ENCODE measurements around the gene CPEB4.
A peak's percentile ranks its signal among the peaks of the same experiment; 100 is the strongest.

CPEB4 gene

DNA sequence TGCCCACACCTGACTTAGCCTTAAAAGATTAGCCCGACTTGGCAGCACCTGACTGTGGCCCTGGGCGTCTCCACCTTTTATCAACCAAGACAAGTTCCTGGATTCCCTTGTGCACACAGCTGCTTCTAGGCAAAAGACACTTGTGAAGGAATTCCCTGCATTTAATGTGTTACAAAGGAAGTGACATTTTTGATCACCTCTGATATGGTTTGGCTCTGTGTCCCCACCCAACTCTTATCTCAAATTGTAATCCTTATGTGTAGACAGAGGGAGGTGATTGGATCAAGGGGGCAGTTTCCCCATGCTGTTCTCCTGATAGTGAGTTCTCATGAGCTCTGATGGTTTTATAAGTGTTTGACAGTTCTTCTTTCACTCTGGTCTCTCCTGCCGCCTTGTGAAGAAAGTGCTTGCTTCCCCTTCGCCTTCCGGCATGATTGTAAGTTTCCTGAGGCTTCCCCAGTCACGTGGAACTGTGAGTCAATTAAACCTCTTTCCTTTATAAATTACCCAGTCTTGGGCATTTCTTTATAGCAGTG, 2.6 kb upstream of the CPEB4 start:
- no peak for DNase-seq

DNA sequence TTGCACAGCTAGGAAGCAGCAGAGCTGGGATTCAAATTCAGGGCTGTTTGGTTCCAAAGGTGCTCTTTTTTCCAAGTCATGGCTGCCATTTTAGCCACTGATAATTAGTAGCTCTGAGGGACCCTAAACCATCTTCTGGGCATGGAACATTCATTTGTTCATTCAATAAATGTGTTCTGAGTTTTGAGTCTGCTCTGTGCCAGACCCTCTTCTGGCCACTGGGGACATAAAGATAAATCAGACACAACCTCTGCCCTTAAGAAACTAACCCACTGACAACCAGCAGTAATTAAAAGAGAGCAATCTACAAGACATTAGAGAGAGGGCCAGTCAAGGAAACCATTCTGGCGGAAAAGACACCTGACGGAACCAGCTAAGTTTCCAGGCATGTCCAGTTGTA, 2.0 kb upstream of the CPEB4 start:
- no peak for DNase-seq

DNA sequence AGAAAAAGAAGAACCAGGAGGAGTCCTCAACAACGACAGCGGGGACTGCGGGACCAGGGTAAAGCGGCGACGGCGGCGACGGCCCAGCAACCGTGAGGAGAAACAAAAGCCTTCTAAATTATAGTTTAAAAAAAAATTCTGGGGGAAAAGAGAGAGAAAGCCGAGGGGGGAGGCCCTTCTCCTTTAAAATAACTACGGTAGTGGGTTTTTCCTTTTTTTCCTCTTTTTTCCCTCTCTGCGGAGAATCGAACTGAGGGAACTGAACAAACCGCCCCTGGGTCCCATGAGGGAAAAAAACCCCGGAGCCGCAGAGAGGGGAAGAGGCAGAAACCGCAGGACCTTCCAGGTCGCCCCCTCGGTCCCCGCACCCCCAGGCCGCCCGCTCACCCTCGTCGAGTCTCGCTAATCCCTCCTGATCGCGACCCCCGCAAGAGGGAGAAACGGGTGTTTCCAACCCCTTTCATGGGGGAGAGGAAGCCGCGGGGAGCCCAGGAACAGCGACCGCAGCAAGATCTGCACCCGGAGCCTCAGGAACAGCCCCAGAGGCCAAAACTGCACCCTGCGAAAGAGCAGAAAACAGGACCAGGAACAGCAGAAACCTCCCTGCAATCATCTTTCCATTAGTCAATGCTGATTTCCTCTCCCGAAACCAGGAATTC, 453 bp downstream of the CPEB4 start:
- DNase-seq, result peak; percentile 41

DNA sequence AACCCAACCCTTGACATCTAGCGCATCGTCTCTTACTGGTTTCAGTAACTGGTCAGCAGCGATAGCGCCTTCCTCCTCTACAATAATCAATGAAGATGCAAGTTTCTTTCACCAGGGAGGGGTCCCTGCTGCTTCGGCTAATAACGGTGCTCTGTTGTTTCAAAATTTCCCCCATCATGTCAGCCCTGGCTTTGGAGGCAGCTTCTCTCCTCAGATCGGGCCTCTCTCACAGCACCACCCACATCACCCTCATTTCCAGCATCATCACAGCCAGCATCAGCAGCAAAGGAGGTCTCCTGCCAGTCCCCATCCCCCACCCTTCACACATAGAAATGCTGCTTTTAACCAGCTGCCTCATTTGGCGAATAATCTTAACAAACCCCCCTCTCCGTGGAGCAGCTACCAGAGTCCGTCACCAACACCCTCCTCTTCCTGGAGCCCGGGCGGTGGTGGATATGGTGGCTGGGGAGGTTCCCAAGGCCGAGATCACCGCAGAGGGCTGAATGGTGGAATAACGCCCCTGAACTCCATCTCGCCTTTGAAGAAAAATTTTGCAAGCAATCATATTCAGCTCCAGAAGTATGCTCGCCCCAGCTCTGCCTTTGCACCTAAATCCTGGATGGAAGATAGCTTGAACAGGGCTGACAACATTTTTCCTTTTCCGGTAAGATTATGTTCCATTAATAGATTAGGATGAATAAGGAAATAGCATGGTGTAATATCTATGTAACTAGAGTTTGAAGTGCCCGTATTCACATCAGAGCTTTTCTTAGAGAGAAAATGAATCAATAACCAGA, 2.2 kb downstream of the CPEB4 start:
- no peak for DNase-seq

DNA sequence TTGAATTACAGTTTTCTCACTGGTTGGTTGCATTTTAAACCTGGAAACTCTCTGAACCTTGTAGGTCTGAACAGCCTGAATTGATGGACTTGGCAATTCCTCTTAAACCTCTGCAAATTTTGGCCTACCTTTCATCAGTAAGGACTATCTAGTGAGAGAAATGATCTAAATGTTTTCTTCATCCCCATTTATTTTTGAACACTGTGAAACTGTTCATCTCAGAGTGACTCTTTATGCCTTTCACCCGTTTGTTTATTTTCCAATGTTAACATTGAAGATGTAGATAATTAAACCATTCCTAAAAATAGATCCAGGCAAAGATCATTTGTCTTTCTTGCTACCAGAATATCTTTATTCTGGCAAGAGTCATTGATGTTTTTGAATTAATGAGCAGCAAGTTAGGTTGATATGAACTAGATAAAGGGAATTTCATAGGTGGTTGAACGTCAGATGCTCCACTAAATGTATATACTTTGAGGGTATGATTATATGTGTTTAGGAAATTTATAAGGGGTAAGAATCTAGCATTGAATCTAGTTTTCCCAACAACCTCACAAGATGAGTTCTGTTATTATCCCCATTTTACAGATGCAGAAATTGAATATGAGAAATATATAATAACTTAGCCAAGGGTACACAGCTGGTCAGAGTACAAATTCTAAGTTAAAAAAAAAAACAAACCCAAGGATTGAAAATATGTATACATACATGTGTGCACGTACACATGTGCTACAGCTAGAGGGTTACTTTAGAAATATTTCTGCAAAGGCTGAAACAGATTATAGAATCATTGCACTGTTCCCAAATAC, 3.4 kb downstream of the CPEB4 start:
- no peak for DNase-seq

DNA sequence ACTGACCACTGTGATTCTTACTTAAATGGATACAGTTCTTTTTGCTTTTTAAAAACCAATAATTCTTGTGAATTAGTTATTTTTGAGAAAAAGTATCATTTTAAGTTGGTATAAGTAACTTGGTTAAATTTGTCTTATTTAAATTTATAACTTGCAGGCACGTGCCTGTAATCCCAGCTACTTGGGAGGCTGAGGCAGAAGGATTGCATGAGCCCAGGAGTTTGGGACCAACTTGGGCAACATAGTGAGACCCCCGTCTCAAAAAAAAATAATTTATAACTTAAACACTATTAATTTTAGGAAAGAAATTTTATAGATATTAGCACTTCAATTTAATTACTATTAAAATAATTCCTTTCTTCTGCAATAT, 5.0 kb downstream of the CPEB4 start:
- DNase-seq, result no peak

DNA sequence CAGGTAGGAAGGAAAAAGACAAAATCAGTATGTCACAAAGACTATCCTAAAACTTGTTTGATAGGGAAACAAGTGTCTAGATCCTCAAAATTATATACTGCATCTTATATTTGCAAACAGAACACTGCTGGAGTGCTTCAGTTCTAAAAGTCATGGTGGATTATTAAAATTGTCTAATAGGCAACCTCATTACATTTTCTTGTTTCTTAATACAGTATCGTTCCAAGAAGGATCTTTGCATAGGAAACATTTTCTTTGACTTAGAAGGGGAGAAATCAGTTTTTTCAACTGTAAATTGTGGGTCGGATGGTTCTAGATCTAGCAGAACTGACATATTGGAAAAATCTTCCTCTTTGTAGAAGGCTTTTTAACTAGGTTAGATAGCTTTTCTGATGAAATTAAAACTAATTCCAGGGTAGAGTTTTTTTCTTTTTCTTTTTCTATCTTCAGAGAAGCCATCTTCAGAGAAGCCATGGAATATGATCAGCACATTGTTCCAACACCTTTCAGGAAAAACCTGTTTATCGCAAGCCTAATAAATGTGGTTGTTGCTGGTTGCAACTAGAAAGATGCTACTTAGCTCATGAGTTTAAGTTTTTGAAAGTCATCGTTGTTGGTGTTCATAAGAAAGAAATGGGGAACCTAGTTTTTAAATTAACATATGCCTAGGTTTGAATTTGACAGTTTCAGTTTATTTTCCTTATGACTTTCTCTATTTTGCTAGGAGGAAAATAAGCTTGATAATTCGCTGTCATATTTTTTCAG, 7.4 kb downstream of the CPEB4 start:
- DNase-seq, result no peak

DNA sequence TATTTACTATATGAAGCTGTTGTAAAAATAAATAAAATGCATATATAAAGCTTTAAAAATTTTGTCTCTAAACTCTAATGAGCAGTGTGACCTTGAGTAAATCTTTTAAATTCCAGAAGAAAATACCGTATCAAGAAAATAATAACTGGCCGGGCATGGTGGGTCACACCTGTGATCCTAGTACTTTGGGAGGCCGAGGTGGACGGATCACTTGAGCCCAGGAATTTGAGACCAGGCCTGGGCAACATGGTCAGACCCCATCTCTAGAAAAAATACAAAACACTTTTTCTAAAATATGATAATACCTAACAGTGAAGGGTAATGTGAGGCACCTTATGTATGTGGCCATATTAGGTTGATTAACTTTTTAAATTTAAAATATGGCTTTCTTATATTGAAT, 8.5 kb downstream of the CPEB4 start:
- DNase-seq, result no peak

DNA sequence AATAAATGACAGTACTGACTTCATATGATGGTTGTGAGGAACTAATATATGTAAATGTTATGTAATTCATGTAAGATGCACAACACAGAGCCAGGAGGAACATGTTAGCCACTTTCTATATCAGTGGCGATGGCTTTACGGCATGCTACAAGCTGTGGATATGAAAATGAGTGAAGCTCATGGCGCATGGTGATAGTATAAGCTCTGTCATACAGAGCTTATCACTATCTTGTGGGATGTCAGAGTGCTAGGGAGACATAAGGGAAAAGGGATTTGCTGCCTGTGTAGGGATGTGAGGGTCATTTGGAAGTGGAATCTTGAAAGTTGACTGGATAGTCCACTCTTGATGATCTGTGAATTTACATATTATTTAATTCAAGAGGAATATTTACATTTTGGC, 13.6 kb downstream of the CPEB4 start:
- no peak for DNase-seq

DNA sequence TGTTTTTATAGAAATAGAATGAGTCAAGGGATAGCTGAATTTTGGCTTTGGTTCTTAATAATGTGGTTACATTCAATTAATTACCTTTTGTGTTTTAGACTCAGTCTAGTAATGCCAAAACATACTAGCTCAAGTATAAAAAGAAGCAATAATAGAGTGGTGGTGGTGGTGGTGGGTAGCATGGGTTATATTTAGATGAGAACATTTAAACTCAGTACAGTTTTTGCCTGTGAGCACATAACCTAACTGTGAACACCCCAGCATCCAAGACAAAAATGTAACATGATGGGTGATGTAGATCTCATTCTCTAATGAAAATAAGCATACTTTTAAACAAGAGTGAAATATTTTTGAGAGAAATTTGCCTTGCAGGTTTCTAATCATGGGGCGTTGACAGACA, 14.2 kb downstream of the CPEB4 start:
- DNase-seq, result no peak

DNA sequence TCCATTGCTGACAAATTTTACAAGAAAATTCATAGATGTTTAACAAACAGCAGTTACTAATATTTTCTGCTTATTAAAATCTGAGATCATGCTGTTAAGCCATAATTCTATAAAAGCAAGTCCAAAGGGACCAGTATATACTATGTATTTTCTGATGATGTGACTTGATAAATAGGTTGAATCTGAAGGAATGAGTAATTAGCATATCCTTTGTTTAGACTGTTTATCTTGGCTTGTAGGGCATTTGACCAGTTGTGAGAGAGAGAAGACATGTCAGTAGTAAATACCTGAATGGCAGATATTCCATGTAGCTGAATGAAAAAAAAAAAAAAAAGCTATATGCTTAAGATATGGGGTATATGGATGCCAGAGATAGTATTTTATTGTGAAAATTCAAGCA, 14.6 kb downstream of the CPEB4 start:
- DNase-seq, result no peak

DNA sequence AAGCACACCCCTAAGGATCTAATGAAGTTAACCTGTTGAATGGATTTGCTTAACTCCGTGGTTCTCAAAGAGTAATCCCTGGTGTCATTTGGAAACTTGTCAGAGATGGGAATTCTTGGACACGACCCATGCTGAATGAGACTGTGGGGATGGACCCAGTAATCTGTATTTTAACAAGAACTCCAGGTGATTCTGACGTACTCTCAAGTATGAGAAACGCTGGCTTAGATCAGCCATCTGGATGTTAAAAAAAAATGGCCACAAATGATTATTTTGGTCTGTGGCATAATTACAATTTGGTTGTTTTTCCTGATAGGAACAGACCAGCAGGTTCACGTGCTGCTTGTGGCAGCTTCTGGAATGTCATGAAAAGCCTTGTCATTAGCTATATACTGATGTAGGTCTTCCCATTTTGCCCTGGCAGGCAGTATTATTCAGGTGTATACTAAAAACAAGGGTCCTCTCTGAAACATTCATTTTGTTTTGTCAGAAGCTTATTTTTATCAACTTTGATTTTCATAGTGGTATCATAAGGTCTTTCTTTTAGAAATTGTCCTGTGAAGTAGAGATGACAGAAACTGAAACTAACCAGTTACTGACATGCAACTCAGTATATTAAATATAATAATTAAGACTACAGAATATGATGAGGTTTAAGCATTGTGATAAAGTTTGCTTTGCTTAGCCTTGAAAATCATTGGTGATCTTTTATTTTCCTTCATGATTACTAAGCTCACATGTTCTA, 15.4 kb downstream of the CPEB4 start:
- no peak for DNase-seq

DNA sequence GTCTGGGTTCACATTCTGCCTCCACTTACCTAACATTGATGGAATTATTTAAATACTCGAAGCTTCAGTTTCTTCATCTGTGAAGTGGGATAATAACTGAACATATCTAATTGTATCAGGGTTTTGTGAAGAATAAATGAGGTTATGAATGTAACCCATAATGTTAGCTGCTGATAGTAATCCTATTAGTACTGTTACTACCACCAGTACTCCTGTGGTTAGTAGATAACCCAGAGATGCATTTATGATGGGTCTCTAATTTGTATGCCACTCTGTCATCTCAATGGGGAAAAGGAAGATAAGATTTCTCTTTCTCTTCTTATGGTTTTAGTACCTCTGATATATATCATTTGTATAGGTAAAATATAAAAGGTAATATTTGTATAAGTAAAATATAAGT, 16.0 kb downstream of the CPEB4 start:
- DNase-seq, result no peak

DNA sequence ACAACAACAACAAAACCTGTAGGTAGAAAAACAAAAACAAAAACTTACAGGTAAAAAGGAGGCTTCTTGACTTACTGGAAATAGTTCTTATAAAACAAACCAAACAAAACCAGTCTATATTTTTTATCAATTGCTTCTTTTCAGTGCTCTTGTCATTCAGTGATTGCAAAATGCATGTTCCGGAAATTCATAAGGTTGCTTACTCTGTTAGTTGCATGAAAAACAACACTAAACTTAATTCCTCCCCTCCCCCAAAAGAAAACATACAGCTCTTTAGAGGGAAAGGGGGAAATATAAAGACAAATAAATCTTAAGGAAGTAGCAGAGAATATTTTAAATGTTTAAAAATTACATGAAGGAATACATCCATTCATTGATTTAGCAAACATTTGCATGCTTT, 19.1 kb downstream of the CPEB4 start:
- no peak for DNase-seq

DNA sequence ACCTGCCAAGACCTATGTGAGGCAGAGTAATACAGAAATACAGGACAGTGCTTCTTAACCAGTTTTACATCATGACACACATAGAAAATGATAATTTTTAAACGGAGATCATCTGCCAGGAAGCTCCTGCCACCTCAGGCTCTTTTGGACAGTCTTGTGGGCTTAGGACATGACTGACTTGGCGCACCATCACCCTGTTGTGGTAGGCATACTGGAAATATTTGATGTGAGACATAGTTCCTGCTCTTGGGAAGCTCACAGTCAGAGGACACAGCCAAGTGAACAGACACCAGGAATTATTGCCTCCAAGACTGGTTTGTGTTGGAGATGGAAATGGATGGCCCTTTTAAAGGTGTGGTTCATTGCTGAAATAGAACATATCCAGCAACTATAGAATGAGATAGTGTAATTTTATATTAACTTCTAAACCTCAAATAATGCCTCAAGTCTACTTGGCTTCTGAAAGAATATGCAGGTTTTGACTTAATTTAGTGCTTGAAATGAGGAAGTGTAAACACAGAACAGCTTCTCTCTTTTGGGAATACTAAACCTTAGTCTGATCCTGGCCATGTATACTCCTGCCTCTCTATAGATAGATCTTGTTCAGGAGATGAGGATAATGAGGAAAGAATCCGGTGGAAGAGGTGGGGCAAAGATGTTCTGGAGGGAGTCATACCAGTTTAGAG, 19.7 kb downstream of the CPEB4 start:
- DNase-seq, result no peak

DNA sequence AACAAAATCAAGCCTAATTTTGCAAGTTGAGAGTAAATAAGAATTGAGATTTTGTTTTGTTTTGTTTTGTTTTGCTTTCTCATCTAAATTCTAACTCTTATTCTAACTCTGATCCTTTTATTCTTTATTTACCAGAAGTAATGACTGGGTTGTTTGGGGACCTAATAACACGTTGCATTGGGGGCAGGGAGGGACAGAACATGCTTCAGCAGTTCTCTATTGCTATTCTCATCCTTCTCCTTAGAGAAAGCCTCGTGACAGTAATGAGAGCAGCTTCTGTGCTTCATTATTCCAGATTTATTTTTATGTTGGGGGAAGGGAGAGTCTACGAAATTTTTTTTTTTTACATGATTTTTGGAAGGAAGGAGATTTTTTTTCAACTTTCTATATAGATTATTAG, 21.1 kb downstream of the CPEB4 start:
- DNase-seq, result no peak

DNA sequence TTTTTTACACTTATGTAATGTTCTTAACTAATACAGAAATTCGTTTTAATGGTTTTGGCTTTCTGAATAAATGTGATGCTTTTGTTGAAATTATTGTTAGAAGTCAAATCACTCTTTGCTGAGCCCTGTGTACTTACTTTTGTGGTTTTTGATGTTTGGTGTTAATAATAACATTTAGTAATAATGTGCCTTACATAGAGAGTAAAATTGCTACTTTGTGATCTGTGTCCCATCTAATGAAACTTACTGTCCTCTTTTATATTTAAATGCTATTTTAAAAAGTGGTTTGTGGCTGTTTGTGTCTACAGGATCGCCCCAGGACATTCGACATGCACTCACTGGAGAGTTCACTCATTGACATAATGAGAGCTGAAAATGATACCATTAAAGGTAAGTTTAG, 22.1 kb downstream of the CPEB4 start:
- no peak for DNase-seq

DNA sequence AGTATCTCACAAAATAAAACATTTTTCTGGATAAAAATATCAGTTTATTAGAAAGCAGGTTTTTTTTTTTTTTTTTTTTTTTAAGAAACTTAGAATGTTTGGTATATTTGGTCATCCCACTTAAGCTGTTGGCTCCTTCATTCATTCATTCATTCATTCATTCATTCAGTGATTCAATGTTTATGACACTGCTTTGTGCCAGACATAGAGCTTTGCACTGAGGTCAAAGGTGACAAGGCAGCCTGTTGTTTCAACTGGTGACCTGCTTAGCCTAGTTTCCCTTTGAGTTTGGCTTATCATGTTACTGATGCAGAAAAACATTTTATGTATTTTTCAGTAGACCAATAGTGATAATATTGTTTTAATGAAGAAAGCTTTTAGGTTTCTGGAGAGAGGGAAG, 23.5 kb downstream of the CPEB4 start:
- no peak for DNase-seq

DNA sequence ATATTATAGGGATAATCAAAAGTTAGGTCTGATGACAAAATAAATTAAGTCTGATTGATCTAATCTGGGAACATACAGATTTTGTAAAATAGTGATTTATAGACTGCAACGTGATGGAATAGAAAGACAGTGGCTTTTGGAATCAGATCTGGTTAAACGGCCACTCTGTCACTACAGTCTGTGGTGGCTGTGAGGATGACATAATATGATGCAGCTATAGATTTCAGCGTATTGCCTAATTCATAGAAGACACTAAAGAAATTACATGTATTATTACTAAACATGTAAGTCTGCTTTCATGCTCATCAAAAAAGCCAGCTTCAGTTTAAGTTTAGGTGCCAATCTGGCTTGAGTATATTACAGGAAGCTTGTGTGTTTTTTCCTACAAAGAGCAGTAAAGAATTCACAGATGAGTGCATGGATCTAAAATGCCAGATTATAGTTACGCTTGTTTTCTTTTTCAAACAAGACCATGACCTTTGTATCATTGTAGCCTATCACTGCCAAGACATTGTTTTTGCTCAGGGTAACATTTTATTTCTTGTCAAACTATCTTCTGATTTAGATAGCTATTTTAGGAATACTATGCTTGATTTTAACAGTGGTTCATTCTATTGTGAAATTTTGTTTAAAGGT, 25.7 kb downstream of the CPEB4 start:
- no peak for DNase-seq

DNA sequence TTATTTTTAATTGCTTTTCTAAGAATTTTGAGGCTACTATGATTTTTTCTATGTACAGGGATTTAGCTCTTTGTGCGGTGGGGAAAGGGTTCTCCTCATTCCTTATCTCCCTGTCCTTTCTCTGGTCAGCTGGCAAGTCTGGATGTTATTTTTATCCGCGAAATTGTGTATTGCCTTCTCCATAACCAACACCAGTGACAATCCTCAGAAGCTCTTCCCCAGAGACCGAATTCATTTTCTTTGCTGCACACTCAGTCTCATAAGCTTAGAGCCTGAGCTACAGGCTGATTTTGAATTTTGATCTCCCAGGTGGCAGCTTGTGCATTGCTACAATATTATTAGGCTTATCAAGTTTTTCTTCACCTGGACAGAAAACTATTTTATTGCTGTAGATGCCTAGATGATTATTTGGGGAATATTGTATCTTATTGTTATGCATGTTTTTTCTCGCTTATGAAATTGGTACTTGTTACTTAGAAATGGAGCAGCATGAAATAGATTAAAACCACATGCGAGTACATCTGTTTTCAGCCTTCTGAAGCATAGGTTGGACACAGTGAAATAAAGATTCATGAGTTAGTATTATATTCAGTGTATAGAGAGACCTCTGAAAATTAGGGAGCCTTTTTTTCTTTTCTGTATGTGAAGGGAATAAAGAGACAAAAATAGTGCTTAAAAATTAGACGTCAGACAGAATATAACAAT, 27.3 kb downstream of the CPEB4 start:
- no peak for DNase-seq

Data from femur (tissue), 1 donor.